ENCODE results near the gene NEUROD2. TPM values are rescaled to one million over a fixed set of nuclear protein-coding genes. Genes with fewer than 3 reads are reported as not detected.

NEUROD2 gene
- total RNA-seq, 1 donor from 2014 or later = not detected

GRCh38 chr17:39573447-39574298 is 34.0 kb downstream of the NEUROD2 start:
- Histone ChIP-seq H3K4me2 (peak overlapping the region; percentile 91), H3K36me3 (no peaks in the 10 kb centered on the region), H3K4me3 (peak overlapping the region; percentile 69), H3K27me3 (peaks cover 33% of the 10 kb centered on the region), H2AFZ (replicated peaks) (peak overlapping the region; percentile 64), H3F3A (ENCODE audit: low read depth) (peaks cover 26% of the 10 kb centered on the region), H3K9ac (no peak overlapping the region), H4K20me1 (ENCODE audit: low read depth) (no peaks in the 10 kb centered on the region), H3K27ac (no peak overlapping the region), H3K79me2 (ENCODE audit: low read depth) (no peaks in the 10 kb centered on the region), H3K9me3 (ENCODE audit: low read depth) (no peaks in the 10 kb centered on the region), H3K4me1 (peaks cover 11% of the 10 kb centered on the region)
- peak; percentile 82 for DNase-seq (ENCODE audit: low spot score)
- Mint-ChIP-seq H3K27ac (peak overlapping the region; percentile 95), H3K4me1 (peaks cover 21% of the 10 kb centered on the region), H3K4me3 (peak overlapping the region; percentile 93), H3K9me3 (no peaks in the 10 kb centered on the region), H3K36me3 (peaks cover 15% of the 10 kb centered on the region), H3K27me3 (ENCODE audit: insufficient read depth, low read depth) (peaks cover 10% of the 10 kb centered on the region)
- TF ChIP-seq EZH2 (IDR thresholded peaks at IDR 0.05) = peak; percentile 45
- no peak for TF ChIP-seq CTCF (IDR thresholded peaks at IDR 0.05)

DNA sequence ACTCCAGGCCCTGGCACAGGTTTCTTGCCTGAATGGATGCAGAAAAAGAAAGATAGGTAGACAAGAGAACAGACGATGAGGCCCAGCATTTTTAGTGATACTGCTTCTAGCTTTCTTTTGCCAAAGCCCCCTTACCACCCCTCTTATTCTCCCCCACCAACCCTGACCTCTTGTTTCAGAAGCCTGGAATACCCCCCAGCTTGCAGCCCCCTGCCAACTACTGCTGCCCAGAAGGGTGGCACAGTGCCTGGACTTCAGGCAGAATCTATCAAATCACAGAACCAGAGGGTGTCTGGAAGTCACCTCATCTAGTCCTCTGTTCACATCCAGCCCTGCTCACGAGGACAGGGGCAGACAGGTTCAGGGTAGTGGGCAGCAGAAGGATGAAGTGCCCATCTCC is 35.6 kb downstream of the NEUROD2 start:
- Histone ChIP-seq H4K20me1 (ENCODE audit: low read depth) (no peaks in the 10 kb centered on the region), H3K36me3 (no peaks in the 10 kb centered on the region), H3K79me2 (ENCODE audit: low read depth) (no peaks in the 10 kb centered on the region), H3F3A (ENCODE audit: low read depth) (peaks cover 26% of the 10 kb centered on the region), H3K4me2 (no peak overlapping the region), H3K27me3 (peaks cover 33% of the 10 kb centered on the region), H3K4me3 (no peak overlapping the region), H3K9ac (no peak overlapping the region), H3K9me3 (ENCODE audit: low read depth) (no peaks in the 10 kb centered on the region), H3K4me1 (peaks cover 4% of the 10 kb centered on the region), H2AFZ (replicated peaks) (no peak overlapping the region), H3K27ac (no peak overlapping the region)
- no peak overlapping the region for H3K27ac Mint-ChIP-seq
- DNase-seq (ENCODE audit: low spot score) = no peak
- no peak for TF ChIP-seq CTCF (IDR thresholded peaks at IDR 0.05)
- no peak for TF ChIP-seq EZH2phosphoT487 (IDR thresholded peaks at IDR 0.05)
- TF ChIP-seq EZH2 (IDR thresholded peaks at IDR 0.05) = no peak
- peaks cover 17% of the 10 kb centered on the region for H3K4me1 Mint-ChIP-seq
- no peaks in the 10 kb centered on the region for H3K9me3 Mint-ChIP-seq
- peaks cover 17% of the 10 kb centered on the region for H3K36me3 Mint-ChIP-seq
- peaks cover 10% of the 10 kb centered on the region for H3K27me3 Mint-ChIP-seq (ENCODE audit: insufficient read depth, low read depth)
- peak overlapping the region; percentile 70 for H3K4me3 Mint-ChIP-seq

GRCh38 chr17:39569126-39569525 is 38.6 kb downstream of the NEUROD2 start:
- Histone ChIP-seq H3K27me3 (peaks cover 13% of the 10 kb centered on the region), H3K4me3 (no peak overlapping the region), H3K9me3 (ENCODE audit: low read depth) (no peaks in the 10 kb centered on the region), H3K36me3 (no peaks in the 10 kb centered on the region), H3K4me1 (peaks cover 9% of the 10 kb centered on the region), H3K79me2 (ENCODE audit: low read depth) (no peaks in the 10 kb centered on the region), H3F3A (ENCODE audit: low read depth) (peaks cover 25% of the 10 kb centered on the region), H2AFZ (replicated peaks) (no peak overlapping the region), H3K4me2 (no peak overlapping the region), H3K27ac (no peak overlapping the region), H3K9ac (no peak overlapping the region), H4K20me1 (ENCODE audit: low read depth) (peaks cover 7% of the 10 kb centered on the region)
- Mint-ChIP-seq H3K9me3 (no peaks in the 10 kb centered on the region), H3K4me1 (peaks cover 12% of the 10 kb centered on the region), H3K36me3 (peaks cover 22% of the 10 kb centered on the region), H3K27me3 (ENCODE audit: insufficient read depth, low read depth) (peaks cover 6% of the 10 kb centered on the region), H3K27ac (no peak overlapping the region), H3K4me3 (no peak overlapping the region)
- no peak for DNase-seq (ENCODE audit: low spot score)
- TF ChIP-seq EZH2 (IDR thresholded peaks at IDR 0.05) (no peak), CTCF (IDR thresholded peaks at IDR 0.05) (no peak), EZH2phosphoT487 (IDR thresholded peaks at IDR 0.05) (no peak)

All from neural progenitor cell (in vitro differentiated cells).